Measurements from ENCODE around the gene BZW2.

BZW2 gene

GRCh38 chr7:16743236-16743635, 97.3 kb downstream of the BZW2 start:
- DNase-seq (ENCODE audit: low read depth) = no peak
- in situ Hi-C loops (cut with HindIII; ENCODE audit: low sequenced_read_pairs) = no loop called here
- no peak for TF ChIP-seq CTCF (IDR thresholded peaks at IDR 0.05; ENCODE audit: low read depth, low read length, missing control alignments)

GRCh38 chr7:16744518-16745250, 98.7 kb downstream of the BZW2 start:
- no peak for TF ChIP-seq CTCF (IDR thresholded peaks at IDR 0.05; ENCODE audit: low read depth, low read length, missing control alignments)
- in situ Hi-C loops (cut with HindIII; ENCODE audit: low sequenced_read_pairs) = no loop called here
- H3K4me3 ChIP-seq (ENCODE audit: low read depth, low read length) = no peak overlapping the region
- DNase-seq (ENCODE audit: low read depth) = no peak

More at GRCh38 chr7:16743236-16743635, 97.3 kb downstream of the BZW2 start:
- H3K4me3 ChIP-seq (ENCODE audit: low read depth, low read length) = no peak overlapping the region

- no peak for TF ChIP-seq CTCF (IDR thresholded peaks at IDR 0.05; ENCODE audit: low read depth, low read length, missing control alignments)
- in situ Hi-C loops (cut with HindIII; ENCODE audit: low sequenced_read_pairs) = no loop called here
- DNase-seq (ENCODE audit: low read depth) = no peak
- no peak overlapping the region for H3K4me3 ChIP-seq (ENCODE audit: low read depth, low read length)
These were observed 99.7 kb downstream of the BZW2 start for GRCh38 chr7:16745645-16746044.

- no peak overlapping the region for H3K4me3 ChIP-seq (ENCODE audit: low read depth, low read length)
- in situ Hi-C loops (cut with HindIII; ENCODE audit: low sequenced_read_pairs) = no loop called here
- TF ChIP-seq CTCF (IDR thresholded peaks at IDR 0.05; ENCODE audit: low read depth, low read length, missing control alignments) = no peak
- no peak for DNase-seq (ENCODE audit: low read depth)
These were observed 101.1 kb downstream of the BZW2 start for GRCh38 chr7:16747102-16747501.

- in situ Hi-C loops (cut with HindIII; ENCODE audit: low sequenced_read_pairs) = no loop called here
- peak; percentile 12 for DNase-seq (ENCODE audit: low read depth)
- no peak for TF ChIP-seq CTCF (IDR thresholded peaks at IDR 0.05; ENCODE audit: low read depth, low read length, missing control alignments)
- H3K4me3 ChIP-seq (ENCODE audit: low read depth, low read length) = peak within 1 kb of the TSS; percentile 74
These were observed 107.3 kb downstream of the BZW2 start, which contains the start of gene TSPAN13 for GRCh38 chr7:16753102-16753931. TSS of gene TSPAN13 (plus strand) at chr7:16753755. CDS start at chr7:16753968, 213 bp downstream.

- in situ Hi-C loops (cut with HindIII; ENCODE audit: low sequenced_read_pairs) = no loop called here
- DNase-seq (ENCODE audit: low read depth) = no peak
- peak overlapping the region; percentile 74 for H3K4me3 ChIP-seq (ENCODE audit: low read depth, low read length)
- no peak for TF ChIP-seq CTCF (IDR thresholded peaks at IDR 0.05; ENCODE audit: low read depth, low read length, missing control alignments)
These were observed 108.2 kb downstream of the BZW2 start for GRCh38 chr7:16753932-16754855.

Data from astrocyte of the cerebellum (primary cell).